PFSK-1 (cell line): Measurements from ENCODE around the gene MATN4.

ENCODE experiments used
- FOXP2 ChIP-seq: optimal IDR thresholded peaks from 2 replicates; pipeline ENCODE3; 2011; ENCODE audit warnings: borderline replicate concordance, control low read depth, inconsistent platforms; ENCODE audit not compliant: insufficient read depth; ENCODE audit errors: extremely low read length, extremely low read depth
- POLR2AphosphoS5 ChIP-seq: IDR thresholded peaks from 2 replicates; pipeline ENCODE4 v1.6.1; 2012; ENCODE audit warnings: low read depth, mild to moderate bottlenecking, control low read depth, low read length, moderate library complexity
- REST ChIP-seq, 2 experiments: IDR thresholded peaks; 2 replicates each; pipeline versions ENCODE4 v1.6.1 to v1.8.0; 2011 to 2012; ENCODE audit warnings: low read depth in 2 of 2, low read length in 2 of 2, control low read depth in 1 of 2, inconsistent platforms in 1 of 2, mild to moderate bottlenecking in 1 of 2, moderate library complexity in 1 of 2; ENCODE audit not compliant: insufficient read depth in 1 of 2
- SIN3A ChIP-seq: IDR thresholded peaks from 2 replicates; pipeline ENCODE4 v1.6.1; 2012; ENCODE audit warnings: mild to moderate bottlenecking, low read length, moderate library complexity, borderline replicate concordance; ENCODE audit not compliant: insufficient read depth
- TAF1 ChIP-seq: IDR thresholded peaks from 2 replicates; pipeline ENCODE4 v1.6.1; 2012; ENCODE audit warnings: low read length, control low read depth, borderline replicate concordance; ENCODE audit not compliant: insufficient read depth

The MATN4 gene

DNA sequence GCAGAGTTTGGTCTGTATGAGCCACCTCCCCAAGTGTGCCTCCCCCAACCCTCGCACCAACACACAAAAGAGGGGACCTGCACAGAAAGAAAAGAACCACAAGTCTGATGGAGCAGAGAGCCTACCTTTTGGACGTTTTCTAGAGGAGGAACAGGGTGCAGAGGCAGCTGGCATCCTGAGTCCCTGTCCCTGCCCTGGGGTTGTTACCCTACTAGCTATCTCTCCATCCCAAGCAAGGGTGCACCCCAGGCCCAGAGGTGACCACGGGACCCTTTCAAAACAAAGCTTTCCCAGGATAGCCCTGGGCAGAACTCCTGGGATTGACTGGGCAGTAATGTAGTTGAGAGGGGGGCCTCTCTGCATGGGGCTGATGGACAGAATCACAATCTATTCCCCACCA lies 9.7 kb upstream of the MATN4 start:
- no peak for TF ChIP-seq TAF1
- no peak for TF ChIP-seq POLR2AphosphoS5
- TF ChIP-seq SIN3A: no peak
- no peak for TF ChIP-seq FOXP2

DNA sequence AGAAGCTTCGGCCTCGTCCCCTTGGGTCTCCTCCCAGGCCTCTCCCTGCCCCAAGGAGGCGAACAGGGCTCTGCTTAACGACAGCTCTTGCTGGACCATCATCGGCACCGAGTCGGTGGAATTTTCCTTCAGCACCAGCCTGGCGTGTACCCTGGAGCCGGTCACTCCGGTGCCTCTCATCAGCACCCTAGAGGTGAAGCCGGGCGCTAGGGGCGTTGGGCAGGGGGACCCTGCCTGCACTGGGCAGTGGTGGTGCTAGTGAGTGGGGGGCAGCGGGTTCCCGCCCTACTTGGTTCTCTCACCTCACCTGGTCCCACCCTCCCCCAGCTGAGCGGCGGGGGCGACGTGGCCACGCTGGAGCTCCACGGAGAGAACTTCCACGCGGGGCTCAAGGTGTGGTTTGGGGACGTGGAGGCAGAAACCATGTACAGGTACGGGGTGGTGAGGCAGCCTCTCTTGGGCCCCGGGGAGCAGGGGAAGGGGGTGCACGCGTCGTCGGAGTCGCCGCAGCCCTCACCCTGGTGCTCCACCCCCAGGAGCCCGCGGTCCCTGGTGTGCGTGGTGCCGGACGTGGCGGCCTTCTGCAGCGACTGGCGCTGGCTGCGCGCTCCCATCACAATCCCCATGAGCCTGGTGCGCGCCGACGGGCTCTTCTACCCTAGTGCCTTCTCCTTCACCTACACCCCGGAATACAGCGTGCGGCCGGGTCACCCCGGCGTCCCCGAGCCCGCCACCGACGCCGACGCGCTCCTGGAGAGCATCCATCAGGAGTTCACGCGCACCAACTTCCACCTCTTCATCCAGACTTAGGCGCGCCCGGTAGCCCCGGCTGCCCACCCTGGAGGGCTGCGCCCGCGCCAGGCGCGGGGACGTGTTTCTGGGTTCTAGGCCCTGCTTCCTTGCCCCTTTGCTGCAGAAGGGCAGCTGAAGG lies 8.3 kb upstream of the MATN4 start:
- TF ChIP-seq TAF1: no peak
- TF ChIP-seq SIN3A: no peak
- TF ChIP-seq FOXP2: no peak
- no peak for TF ChIP-seq REST (IDR thresholded peaks at IDR 0.05; ENCODE audit: insufficient read depth in 1 of 2, low read depth in 2 of 2, low read length in 2 of 2)
- TF ChIP-seq POLR2AphosphoS5: no peak

GRCh38 chr20:45315672-45316071 lies 7.6 kb upstream of the MATN4 start:
- TF ChIP-seq POLR2AphosphoS5: no peak
- no peak for TF ChIP-seq REST (IDR thresholded peaks at IDR 0.05; ENCODE audit: insufficient read depth in 1 of 2, low read depth in 2 of 2, low read length in 2 of 2)
- TF ChIP-seq FOXP2: no peak
- no peak for TF ChIP-seq SIN3A
- no peak for TF ChIP-seq TAF1

GRCh38 chr20:45313943-45314342 lies 5.8 kb upstream of the MATN4 start:
- no peak for TF ChIP-seq FOXP2
- no peak for TF ChIP-seq REST (IDR thresholded peaks at IDR 0.05; ENCODE audit: insufficient read depth in 1 of 2, low read depth in 2 of 2, low read length in 2 of 2)
- TF ChIP-seq SIN3A: no peak
- TF ChIP-seq TAF1: no peak
- TF ChIP-seq POLR2AphosphoS5: no peak

DNA sequence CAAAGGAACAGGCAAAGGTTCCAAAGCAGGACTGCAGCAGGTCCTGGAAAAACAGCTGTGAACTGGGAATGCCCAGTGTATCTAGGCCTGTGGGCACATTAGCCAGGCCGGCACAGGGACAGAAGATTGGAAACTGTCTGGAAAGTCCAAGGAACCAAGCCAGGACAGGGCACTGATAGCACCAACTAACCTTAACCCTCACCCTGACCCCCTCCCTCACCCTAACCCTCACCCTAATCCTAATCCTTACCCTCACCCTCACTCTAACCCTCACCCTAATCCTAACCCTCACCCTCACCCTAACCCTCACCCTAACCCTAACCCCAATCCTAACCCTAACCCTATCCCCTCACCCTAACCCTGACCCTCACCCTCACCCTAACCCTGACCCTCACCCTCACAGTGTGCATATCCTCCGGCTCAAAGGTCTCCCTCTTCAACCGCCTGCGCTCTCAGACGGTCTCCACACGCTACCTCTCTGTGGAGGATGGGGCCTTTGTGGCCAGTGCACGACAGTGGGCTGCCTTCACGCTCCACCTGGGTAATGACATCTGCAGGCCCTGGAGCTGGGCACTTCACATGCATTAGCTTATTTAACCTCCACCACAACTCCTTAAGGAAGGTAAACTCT lies 5.1 kb upstream of the MATN4 start:
- no peak for TF ChIP-seq TAF1
- TF ChIP-seq FOXP2: no peak
- TF ChIP-seq REST (IDR thresholded peaks at IDR 0.05; ENCODE audit: insufficient read depth in 1 of 2, low read depth in 2 of 2, low read length in 2 of 2): no peak
- no peak for TF ChIP-seq POLR2AphosphoS5
- no peak for TF ChIP-seq SIN3A
